ENCODE measurements around the gene HELZ2.

HELZ2 gene

GRCh38 chr20:63540417-63541186, 33.4 kb downstream of the HELZ2 start:
- Mint-ChIP-seq H3K36me3 (ENCODE audit: low read depth) (no peaks in the 10 kb centered on the region), H3K4me1 (ENCODE audit: low read depth) (peaks cover 6% of the 10 kb centered on the region), H3K27me3 (ENCODE audit: low read depth) (peaks cover 3% of the 10 kb centered on the region), H3K27ac (no peak overlapping the region), H3K4me3 (no peak overlapping the region), H3K9me3 (no peaks in the 10 kb centered on the region)
- no peak for DNase-seq (ENCODE audit: low spot score)

DNA sequence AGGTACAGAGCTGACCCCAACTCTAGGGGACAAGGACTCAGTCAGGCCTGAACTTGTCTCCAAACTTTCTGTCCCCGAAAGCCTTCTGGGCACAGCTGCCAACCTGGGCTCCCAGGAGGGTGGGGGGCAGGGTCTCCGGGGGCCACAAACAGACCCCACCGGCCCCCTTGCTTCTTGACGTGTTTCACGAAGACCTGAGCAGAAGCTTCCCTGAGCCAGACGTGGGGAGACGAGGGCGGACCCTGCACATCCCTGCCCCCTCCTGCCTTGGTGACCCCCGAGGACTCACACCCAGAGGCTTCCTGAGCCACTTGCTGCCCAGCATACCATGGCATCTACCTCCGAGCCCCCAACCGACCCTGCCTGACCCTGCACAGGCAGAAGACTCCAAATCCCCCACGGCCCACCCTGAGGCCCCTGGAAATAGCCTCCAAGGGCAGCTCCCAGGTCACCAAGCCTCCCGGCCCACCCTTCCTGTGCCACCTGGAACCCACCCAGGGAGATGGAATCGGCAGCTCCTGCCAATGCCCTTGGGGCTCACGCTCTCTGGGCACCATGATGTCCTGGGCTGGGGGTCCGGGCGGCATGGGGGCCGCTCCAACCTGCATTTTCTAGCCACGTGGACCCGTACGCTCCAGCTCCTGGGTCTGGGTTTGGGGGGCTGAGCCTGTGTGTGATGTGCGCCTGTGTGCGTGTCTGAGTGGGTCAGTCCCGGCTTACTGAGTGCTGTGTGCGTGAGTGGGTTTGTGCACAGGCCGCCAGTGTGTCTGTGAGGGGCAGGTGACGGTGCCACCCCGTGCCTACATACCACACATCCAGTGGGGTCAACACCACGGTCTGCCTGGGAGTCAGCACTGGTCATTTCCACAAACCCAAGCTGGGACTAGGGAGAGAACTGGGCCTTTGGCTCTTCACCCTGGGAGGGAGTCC, 34.3 kb downstream of the HELZ2 start:
- Mint-ChIP-seq H3K27me3 (ENCODE audit: low read depth) (peaks cover 3% of the 10 kb centered on the region), H3K4me1 (ENCODE audit: low read depth) (peaks cover 6% of the 10 kb centered on the region), H3K36me3 (ENCODE audit: low read depth) (no peaks in the 10 kb centered on the region), H3K9me3 (no peaks in the 10 kb centered on the region), H3K27ac (no peak overlapping the region), H3K4me3 (no peak overlapping the region)
- DNase-seq (ENCODE audit: low spot score), result no peak

DNA sequence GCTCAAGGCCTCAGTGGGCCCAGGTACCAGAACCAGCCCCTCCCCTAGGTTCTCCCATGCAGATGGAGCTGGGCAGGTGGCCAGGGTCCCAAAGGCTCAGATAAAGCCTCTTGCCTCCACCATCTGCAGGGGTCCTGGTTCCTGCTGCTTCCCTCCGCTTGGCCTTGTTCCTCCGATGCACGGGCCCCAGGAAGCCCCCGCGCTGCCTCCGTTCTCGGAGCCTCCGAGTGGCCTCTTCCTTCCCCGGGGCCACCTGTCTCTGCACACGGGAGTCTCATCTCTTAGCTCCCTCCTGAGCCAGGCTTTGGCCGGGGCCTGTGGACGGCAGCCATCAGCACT, 35.0 kb downstream of the HELZ2 start:
- DNase-seq (ENCODE audit: low spot score), result no peak
- Mint-ChIP-seq H3K36me3 (ENCODE audit: low read depth) (no peaks in the 10 kb centered on the region), H3K27me3 (ENCODE audit: low read depth) (peaks cover 3% of the 10 kb centered on the region), H3K4me1 (ENCODE audit: low read depth) (peaks cover 6% of the 10 kb centered on the region), H3K27ac (no peak overlapping the region), H3K4me3 (no peak overlapping the region), H3K9me3 (no peaks in the 10 kb centered on the region)

- Mint-ChIP-seq H3K4me3 (peak overlapping the region; percentile 77), H3K27ac (peak overlapping the region; percentile 92), H3K27me3 (ENCODE audit: low read depth) (no peaks in the 10 kb centered on the region), H3K4me1 (ENCODE audit: low read depth) (peaks cover 6% of the 10 kb centered on the region), H3K36me3 (ENCODE audit: low read depth) (no peaks in the 10 kb centered on the region), H3K9me3 (no peaks in the 10 kb centered on the region)
- no peak for DNase-seq (ENCODE audit: low spot score)
Observed at GRCh38 chr20:63538204-63539091, 35.6 kb downstream of the HELZ2 start.

GRCh38 chr20:63537525-63538203, 36.4 kb downstream of the HELZ2 start:
- H3K27me3 Mint-ChIP-seq (ENCODE audit: low read depth), result no peaks in the 10 kb centered on the region

DNA sequence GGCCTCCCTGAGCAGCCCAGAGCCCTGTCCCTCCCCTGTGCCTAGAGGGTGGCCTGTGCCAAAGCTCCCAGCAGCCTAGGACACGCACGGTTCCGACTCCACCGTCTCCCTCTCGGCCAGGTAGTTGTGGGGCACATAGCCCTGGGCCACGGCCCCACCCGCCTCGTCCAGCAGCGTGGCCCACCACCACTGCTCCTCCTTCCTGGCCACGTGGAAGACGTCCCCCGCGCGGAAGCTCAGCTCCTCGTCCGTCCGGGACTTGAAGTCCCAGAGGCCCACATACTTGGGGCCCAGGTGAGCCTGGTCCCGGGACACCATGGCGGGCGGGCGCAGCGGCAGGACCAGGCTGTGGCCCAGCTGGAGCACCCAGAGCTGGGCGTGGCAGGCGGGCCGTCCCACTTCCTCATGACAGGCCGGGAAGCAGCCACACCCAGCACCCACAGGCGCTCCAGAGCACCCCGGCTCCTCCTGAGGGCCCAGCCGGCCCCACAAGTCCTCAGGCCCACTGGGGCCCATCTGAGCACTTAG, 37.0 kb downstream of the HELZ2 start, which contains the start of gene PTK6:
Gene PTK6 (minus strand): TSS at position 380 of the 528 bp plus-strand sequence. CDS start 62 bp downstream, at position 318.
- H3K27ac Mint-ChIP-seq, result peak within 1 kb of the TSS; percentile 92
- H3K27me3 Mint-ChIP-seq (ENCODE audit: low read depth), result no peaks in the 10 kb centered on the region
- peaks cover 6% of the 10 kb centered on the region for H3K4me1 Mint-ChIP-seq (ENCODE audit: low read depth)
- H3K36me3 Mint-ChIP-seq (ENCODE audit: low read depth), result no peaks in the 10 kb centered on the region
- peak within 1 kb of the TSS; percentile 77 for H3K4me3 Mint-ChIP-seq
- no peak for DNase-seq (ENCODE audit: low spot score)
- H3K9me3 Mint-ChIP-seq, result no peaks in the 10 kb centered on the region

More at GRCh38 chr20:63537525-63538203, 36.4 kb downstream of the HELZ2 start:
- DNase-seq (ENCODE audit: low spot score), result peak; percentile 98
- H3K9me3 Mint-ChIP-seq, result no peaks in the 10 kb centered on the region
- no peaks in the 10 kb centered on the region for H3K36me3 Mint-ChIP-seq (ENCODE audit: low read depth)
- peak overlapping the region; percentile 92 for H3K27ac Mint-ChIP-seq
- peak overlapping the region; percentile 77 for H3K4me3 Mint-ChIP-seq
- peaks cover 6% of the 10 kb centered on the region for H3K4me1 Mint-ChIP-seq (ENCODE audit: low read depth)

GRCh38 chr20:63536241-63536977, 37.6 kb downstream of the HELZ2 start:
- no peaks in the 10 kb centered on the region for H3K36me3 Mint-ChIP-seq (ENCODE audit: low read depth)
- no peak overlapping the region for H3K4me3 Mint-ChIP-seq
- peaks cover 6% of the 10 kb centered on the region for H3K4me1 Mint-ChIP-seq (ENCODE audit: low read depth)
- no peaks in the 10 kb centered on the region for H3K9me3 Mint-ChIP-seq
- H3K27ac Mint-ChIP-seq, result peak overlapping the region; percentile 68
- no peak for DNase-seq (ENCODE audit: low spot score)
- H3K27me3 Mint-ChIP-seq (ENCODE audit: low read depth), result no peaks in the 10 kb centered on the region

- DNase-seq (ENCODE audit: low spot score), result no peak
- Mint-ChIP-seq H3K4me3 (no peak overlapping the region), H3K4me1 (ENCODE audit: low read depth) (peaks cover 6% of the 10 kb centered on the region), H3K27ac (no peak overlapping the region), H3K9me3 (no peaks in the 10 kb centered on the region), H3K36me3 (ENCODE audit: low read depth) (no peaks in the 10 kb centered on the region), H3K27me3 (ENCODE audit: low read depth) (no peaks in the 10 kb centered on the region)
Observed at GRCh38 chr20:63534831-63535651, 39.0 kb downstream of the HELZ2 start.

- Mint-ChIP-seq H3K27ac (no peak overlapping the region), H3K4me1 (ENCODE audit: low read depth) (peaks cover 6% of the 10 kb centered on the region), H3K36me3 (ENCODE audit: low read depth) (no peaks in the 10 kb centered on the region), H3K4me3 (no peak overlapping the region), H3K27me3 (ENCODE audit: low read depth) (no peaks in the 10 kb centered on the region), H3K9me3 (no peaks in the 10 kb centered on the region)
- no peak for DNase-seq (ENCODE audit: low spot score)
Observed at GRCh38 chr20:63534427-63534830, 39.6 kb downstream of the HELZ2 start.

DNA sequence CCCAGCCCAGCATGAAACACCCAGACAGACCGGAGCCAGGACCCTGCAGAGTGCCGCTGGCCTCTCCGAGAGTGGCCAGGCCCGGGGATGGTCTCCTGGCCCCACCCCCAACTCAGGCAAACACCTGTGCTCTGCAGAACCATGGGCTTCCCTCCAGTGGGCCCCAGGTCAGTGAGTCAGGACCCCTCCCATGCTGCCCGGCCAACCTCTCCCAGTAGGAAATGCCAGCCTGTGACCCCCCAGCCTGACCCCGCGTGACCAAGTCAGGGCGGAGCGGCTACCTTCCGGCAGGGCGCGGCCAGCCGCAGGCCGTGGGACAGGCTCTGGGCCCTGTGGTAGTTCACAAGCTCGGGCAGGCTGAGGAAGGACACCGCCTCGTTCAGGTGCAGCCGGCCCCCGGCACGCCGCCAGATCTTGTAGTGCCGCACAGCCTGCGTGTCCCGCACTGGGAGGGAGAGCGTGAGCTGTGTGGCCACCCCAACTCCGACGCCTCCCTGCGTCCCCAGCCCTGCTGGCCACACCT, 40.1 kb downstream of the HELZ2 start:
- no peak for DNase-seq (ENCODE audit: low spot score)
- H3K36me3 Mint-ChIP-seq (ENCODE audit: low read depth), result no peaks in the 10 kb centered on the region
- peaks cover 5% of the 10 kb centered on the region for H3K4me1 Mint-ChIP-seq (ENCODE audit: low read depth)
- H3K27ac Mint-ChIP-seq, result no peak overlapping the region
- no peaks in the 10 kb centered on the region for H3K27me3 Mint-ChIP-seq (ENCODE audit: low read depth)
- no peak overlapping the region for H3K4me3 Mint-ChIP-seq
- no peaks in the 10 kb centered on the region for H3K9me3 Mint-ChIP-seq

DNA sequence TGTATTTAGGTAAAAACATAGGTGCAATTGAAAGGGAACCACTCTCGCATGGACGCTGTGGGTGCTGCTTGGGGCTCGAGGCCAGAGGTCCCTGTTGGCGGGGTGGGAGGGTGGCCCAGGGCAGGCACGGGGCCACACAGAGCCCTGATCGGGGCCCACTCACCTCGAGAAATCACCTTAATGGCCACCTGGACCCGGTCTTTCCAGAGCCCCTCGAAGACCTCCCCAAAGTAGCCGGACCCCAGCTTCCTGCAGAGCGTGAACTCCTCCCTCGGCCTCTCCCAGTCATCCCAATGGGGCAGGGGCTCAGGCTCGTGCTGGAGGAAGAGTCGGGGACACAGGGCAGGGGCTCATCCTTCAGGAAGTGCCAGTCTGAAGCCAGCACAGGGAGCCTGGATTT, 40.7 kb downstream of the HELZ2 start:
- Mint-ChIP-seq H3K9me3 (no peaks in the 10 kb centered on the region), H3K4me3 (no peak overlapping the region), H3K27me3 (ENCODE audit: low read depth) (no peaks in the 10 kb centered on the region), H3K36me3 (ENCODE audit: low read depth) (no peaks in the 10 kb centered on the region), H3K27ac (no peak overlapping the region), H3K4me1 (ENCODE audit: low read depth) (peaks cover 5% of the 10 kb centered on the region)
- no peak for DNase-seq (ENCODE audit: low spot score)
